ENCODE data around the gene CDC14A.
A peak's percentile ranks its signal among the peaks of the same experiment; 100 is the strongest.
"Not testable (repeated sequence)": the region's sequence is repeated elsewhere in the genome, so short reads cannot be mapped to it uniquely, and the experiment has no call there.

The CDC14A gene

DNA sequence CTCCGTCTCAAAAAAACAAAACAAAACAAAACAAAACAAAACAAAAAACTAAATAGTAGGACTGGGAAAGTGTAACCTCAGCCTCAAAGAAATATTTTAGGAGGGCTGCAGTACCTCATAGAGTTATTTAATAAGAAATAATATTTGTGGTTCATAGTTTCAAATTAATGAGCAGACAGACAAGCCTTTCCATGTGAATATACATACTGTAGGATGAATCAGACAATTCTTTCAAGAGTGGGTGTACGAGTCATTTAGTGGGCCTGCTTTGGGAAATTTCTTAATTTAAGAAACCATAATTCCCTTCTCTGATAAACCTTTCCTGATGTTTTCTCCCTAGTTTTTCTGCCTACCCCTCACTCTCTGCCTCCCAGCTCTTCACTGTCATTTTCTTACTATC is 52.5 kb downstream of the CDC14A start:
- DNase-seq (ENCODE audit: low read depth in 2 of 2) = no peak

DNA sequence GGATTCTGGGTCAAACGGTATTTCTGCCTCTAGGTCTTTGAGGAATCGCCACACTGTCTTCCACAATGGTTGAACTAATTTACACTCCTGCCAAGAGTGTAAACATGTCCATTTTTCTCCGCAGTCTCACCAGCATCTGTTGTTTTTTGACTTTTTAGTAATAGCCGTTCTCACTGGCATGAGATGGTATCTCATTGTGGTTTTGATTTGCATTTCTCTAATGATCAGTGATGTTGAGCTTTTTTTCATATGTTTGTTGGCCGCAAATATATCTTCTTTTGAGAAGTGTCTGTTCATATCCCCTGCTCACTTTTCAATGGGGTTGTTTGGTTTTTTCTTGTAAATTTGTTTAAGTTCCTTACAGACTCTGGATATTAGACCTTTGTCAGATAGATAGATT is 53.6 kb downstream of the CDC14A start:
- DNase-seq (ENCODE audit: low read depth in 2 of 2) = not testable (repeated sequence)

DNA sequence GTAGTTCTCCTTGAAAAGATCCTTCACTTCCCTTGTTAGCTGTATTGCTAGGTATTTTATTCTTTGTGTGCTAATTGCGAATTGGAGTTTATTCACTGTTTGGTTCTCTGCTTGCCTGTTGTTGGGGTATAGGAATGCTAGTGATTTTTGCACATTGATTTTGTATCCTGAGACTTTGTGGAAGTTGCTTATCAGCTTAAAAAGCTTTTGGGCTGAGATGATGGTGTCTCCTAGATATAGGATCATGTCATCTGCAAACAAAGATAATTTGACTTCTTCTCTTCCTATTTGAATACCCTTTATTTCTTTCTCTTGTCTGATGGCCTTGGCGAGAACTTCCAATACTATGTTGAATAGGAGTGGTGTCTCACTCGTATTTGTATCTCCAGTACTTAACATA is 55.1 kb downstream of the CDC14A start:
- not testable (repeated sequence) for DNase-seq (ENCODE audit: low read depth in 2 of 2)

DNA sequence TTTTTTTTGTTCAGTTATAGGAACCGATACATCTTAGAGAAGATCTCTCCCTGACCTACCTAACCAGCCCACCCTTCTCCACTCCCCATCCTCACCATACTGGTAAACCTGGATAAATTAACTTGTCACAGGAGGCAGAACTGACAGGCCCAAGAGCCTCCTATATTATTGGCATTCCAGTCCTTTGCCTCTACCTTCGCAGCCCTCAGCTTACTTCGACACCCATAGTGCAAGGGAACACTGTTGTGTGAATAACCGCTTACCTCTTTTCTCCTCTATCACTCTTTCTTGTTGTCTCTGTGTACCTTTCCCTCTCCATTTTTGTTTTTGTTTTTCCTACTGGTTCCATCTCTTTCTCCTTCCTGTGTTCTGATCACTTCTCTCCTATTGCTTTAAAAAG is 58.7 kb downstream of the CDC14A start:
- no peak for DNase-seq (ENCODE audit: low read depth in 2 of 2)

DNA sequence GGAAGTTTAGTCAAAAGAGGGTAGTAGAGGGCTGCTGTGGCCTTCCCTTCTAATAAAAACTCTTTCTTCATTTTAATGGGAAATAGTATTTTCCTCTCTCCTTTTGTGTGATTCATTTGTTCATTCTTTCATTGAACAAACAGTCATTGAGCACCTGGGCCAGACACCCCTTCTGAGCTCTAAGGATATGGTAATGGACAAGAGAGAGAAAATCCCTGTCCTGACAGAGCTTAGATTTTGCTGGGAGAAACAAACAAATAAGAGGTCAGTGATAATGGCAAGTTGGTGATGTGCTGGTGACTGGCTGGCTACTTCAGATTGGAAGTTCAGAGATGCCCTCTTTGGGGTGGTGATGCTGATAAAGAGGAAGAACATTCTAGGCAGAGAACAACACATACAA is 59.3 kb downstream of the CDC14A start:
- no peak for DNase-seq (ENCODE audit: low read depth in 2 of 2)

DNA sequence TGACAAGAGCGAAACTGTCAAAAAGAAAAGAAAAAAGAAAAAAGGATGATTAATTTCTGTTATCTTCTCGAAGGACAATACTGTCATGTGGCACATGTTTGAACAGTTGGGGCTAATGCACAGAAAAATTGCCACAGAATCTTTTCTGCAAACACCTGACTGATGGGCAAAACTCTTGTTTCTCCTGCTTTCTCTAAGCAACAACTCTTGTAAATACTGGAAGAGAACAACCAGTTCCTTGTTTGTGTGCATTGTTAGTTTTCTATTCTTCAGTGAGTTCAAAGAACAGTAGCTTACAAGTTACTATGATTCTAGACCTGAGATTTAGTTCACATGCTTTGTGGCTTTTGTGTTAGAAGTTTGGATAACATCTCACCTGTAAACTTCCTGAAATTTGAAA is 60.7 kb downstream of the CDC14A start:
- DNase-seq (ENCODE audit: low read depth in 2 of 2) = no peak

DNA sequence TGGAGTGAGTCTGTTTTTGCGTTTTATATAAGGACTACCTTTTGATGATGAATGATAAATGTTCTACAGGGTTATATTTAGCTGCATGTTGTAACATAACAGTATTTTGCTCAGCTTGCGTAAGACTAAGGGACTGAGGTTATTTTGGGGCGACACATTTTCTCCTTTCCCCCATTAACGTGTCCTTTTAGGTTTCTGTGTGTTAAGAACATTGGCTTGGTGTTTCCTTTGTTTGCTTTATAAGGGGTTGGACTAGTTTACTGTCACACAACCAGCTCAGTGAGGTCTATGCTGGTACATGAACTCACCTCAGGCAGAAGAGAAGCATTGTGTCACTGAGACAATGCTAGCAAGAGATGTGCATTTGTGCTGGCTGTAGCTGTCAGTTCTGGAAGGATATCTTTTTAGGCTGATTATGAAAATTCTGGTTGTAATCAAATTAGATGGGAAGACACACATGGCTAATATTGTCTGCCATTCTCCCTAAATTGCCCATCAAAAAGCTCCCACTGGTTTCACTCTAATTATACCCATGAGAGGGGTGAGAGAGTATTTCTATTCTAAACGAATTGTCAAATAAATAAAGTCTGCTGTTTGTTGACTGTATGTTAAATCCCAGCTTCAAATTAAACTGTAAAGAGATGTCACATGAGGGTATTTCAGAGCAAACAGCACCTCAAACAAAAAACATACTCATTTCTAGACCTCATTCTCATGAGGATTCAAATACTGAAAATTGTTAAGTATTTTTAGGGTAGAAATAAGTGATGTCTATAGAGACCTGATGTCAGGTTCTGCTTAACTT is 62.6 kb downstream of the CDC14A start:
- no peak for DNase-seq (ENCODE audit: low read depth in 2 of 2)

DNA sequence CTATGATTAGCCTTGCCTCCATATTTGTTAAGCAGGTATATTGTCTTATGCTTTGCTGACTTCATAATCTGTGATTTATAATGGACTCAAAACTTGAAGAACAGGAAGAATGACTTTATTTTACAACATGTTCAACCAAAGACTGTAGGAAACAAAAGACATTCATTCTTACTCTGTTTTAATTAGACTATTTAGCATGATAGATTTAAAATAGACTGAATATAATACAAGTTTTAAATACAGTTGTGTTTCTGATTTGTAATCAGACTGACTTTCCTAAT is 63.1 kb downstream of the CDC14A start:
- no peak for DNase-seq (ENCODE audit: low read depth in 2 of 2)

DNA sequence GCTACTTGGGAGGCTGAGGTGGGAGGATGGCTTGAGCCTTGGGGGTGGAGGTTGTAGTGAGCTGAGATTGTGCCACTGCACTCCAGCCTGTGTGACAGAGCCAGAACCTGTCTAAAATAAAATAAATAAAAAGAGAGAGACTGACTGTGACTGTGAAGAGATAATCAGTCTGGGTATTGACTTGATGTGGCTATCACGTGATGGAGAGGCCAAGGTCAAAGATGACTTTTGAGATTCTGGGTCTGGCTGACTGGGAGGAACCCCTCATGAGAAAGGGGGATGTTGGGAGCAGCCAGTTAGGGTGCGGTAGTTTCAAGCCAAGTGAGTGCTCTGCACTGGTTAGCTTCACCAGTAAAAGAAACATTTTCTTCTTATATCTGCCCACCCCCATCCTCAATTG is 66.8 kb downstream of the CDC14A start:
- no peak for DNase-seq (ENCODE audit: low read depth in 2 of 2)

DNA sequence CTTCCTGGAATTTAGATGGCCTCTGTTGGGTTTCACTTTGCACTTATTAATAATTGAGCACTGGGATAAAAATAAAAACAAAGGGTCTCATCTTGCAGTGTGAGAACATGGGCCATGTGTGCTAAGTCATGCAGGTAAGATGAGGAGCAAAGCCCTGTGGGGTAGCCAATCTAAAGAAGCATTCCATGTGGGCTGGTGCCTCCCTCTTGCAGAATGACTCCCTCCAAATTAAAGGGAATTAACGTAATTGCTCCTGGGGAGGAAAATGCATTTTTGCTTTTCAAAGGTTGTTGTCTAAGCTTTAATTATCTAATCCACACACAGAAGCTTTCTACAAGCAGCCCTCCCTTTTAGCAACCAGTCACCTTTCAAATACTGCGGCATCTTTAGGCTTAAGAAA is 69.8 kb downstream of the CDC14A start:
- no peak for DNase-seq (ENCODE audit: low read depth in 2 of 2)

DNA sequence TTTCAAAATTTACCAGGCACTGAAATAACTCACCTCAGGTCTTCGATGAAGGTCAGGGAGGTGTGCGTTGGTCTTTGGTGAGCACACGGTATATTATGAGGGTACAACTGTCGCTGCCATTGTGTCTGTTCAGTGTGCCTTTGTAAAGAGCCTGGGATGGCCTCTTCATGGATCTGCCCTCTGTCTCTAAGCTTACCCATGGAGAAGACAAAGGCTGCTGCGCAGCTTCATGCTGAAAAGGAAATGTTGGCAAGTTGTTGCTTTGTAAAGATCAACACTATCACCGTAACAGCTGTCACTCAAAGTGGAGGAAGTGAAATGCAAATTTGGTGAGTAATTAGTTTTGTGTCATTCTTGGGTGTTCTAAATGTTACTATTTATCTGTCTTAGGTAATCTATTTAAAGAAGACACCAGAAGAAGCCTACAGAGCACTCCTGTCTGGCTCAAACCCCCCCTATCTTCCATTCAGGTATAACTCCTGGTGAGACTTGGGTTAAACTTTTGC is 71.6 kb downstream of the CDC14A start:
- no peak for DNase-seq (ENCODE audit: low read depth in 2 of 2)

DNA sequence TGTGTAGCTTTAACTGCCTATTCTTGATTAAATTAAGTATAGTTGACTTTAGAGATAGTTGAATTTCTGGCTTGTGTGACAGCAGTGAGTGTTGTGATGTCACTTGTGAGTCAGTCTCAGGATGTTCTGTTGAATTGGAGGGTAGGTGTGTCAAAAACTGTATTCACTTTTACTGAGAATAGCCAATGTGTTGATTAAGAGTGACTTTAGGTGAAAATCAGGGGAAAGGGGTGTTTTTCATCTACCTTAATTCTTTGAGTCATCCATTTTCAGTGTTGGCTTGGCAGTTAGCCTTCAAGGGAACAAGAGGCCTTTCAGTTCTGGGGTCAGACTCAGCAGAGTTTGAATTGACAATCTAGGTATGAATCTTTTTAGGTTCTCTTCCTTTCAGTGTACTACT is 75.9 kb downstream of the CDC14A start:
- no peak for DNase-seq (ENCODE audit: low read depth in 2 of 2)

DNA sequence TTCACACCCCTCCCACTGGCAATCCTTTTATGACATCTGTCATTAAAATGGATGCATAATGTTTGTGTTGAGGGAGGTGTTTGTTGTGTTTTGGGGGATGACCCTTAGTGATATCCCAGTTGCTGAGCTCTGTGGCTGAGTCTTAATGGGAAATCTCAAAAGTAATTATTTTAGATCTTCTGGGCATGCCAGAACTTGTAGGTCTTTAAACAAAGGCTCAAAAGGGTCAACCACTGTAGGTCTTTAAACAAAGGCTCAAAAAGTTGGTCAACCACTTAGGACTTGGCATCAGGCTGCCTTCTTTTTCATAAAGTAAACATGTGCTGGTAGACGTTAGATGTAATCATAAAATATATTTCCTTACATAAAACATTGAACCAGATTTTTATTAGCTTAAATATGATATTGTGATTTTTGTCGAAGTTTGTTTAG is 78.0 kb downstream of the CDC14A start:
- no peak for DNase-seq (ENCODE audit: low read depth in 2 of 2)

DNA sequence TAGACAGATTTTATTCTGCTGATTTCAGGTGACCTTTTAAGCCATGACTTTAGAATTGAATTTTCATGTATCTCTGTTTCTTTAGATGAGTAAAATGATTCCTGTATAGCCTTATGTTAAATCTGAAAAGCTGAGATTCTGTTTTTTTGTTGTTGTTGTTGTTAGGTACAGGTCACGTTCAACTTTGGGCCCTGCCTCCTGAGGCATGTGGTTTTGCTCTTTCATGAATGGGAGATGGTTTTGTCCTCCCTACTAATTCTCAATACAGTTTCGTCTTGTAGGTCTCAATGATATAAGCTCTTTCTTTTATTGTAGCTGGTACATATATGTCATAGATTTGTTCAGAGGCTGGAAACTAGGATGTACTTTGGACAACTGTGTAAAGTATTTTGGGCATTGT is 79.6 kb downstream of the CDC14A start:
- no peak for DNase-seq (ENCODE audit: low read depth in 2 of 2)

DNA sequence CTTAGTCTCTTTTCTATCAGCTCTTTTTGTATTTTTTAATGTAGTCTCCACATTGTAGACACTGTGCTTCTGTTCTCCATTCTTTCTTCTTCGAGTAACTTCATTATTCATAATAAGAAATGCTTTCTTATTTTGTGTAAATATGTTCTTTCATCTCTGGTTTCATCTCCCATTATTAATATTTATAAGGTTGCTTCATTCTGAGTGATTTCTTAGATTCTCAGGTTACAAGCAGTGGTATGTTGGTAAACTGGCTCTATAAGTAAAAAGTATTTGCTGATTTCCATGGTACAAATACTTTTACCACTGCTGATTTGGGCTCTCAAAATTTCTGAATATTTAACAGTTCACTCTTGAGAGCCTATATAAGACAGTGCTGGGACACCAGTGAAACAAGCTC is 81.3 kb downstream of the CDC14A start:
- no peak for DNase-seq (ENCODE audit: low read depth in 2 of 2)

DNA sequence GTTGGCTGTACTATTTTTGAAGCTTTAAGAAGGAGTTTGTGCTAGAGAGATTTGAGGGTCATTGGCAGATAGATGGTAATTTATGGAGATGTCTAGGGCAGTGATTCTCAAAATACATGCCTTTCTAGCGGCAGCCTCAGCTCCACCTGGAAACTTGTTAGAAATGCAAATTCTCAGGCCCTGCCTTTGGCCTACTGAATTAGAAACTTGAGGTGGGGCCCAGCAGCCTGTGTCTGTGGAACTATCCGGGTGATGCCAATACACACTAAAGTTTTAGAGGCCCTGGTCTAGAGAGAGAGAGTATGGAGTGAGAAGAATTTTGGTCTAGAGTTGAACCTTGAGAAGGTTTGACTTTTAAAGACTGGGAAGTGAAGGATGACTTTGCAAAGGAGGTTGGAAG is 82.5 kb downstream of the CDC14A start:
- DNase-seq (ENCODE audit: low read depth in 2 of 2) = no peak

DNA sequence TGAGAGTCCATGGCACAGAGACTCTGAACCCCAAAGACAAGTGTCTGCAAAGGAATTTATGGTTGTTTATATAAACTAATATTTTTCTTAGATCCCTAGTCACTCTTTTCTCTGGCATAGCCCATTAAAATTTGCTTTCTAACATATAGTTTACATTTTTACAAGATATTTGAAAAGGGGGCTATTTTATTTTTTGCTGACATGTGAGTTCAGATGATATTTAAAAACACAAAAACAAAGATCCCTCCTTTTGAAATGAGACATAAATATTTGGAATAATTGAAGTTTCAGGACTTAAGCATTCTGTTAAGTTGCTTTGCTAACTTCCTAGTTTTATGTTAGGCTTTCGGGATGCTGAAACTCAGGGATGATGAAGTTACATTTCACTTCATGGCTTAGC is 86.1 kb downstream of the CDC14A start:
- no peak for DNase-seq (ENCODE audit: low read depth in 2 of 2)

DNA sequence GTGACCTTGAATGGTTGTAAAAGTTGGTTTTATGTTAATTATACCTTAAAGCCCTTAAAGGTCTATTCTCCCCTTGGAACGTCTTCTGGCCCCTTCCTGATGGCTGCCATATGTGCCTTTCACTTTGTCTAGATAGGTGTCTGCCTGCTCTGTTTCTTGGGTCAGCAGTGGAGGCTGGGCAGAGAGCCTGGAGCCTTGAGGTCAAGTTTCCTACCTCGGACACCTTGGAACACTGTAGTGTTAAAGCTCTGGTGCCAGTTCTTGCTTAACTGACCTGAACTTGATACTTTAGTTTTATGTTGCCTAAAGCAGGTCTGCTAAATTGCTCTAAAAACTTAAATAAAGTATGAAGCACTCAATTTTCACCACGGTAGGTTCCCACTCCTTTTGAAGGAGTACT is 86.5 kb downstream of the CDC14A start:
- no peak for DNase-seq (ENCODE audit: low read depth in 2 of 2)

DNA sequence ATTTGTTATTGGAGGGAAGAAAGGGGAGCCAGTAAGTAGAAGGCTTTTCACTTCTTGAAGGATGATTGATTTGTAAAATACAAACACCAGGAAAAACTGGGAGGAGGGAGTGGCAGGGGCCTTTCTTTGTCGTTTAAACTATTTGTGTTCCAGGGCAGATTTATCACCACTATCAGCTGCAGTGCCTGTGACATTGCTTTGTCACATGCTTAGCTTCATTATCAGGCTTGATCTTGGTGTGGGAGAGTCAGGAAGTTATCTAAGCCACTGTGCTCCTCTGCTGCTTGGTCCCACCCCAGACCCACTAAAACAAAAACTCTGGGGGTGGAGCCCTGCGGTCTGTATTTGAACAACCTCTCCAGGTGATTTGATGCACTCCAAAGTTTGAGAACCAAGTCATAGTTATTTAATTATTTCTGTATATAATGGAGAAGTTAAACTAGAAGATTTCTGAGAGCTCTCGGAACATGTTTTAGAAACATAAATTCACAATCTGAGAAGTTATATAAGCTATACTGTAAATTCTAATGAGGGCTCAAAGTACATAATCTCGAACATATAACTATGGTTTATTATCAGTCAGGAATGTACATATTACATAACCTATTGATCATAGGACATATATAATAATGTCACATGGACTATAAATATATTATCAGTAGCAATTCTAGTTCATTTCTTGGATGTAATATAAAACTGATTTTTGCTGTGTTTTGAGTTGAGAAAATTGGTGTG is 87.9 kb downstream of the CDC14A start:
- peak; percentile 39 to 61 for DNase-seq (ENCODE audit: low read depth in 2 of 2)

DNA sequence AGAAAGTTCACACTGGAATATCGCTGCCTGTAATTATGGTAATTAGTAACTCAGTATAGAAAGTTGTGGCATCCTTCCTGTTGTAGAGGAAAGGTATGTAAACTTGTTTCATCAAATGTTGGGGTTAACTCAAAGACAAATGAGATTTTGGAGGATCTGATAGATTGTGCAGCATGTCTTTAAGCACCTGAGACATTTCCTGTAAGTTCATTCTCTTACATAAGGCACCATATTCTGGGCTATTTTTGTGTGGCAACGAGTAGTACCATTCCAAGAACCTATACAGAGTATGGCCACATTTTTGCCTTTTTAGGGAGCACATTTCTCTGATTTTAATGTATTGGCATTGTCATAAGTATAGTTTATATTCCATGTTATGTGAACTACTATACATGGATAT is 88.8 kb downstream of the CDC14A start:
- DNase-seq (ENCODE audit: low read depth in 2 of 2) = no peak

DNA sequence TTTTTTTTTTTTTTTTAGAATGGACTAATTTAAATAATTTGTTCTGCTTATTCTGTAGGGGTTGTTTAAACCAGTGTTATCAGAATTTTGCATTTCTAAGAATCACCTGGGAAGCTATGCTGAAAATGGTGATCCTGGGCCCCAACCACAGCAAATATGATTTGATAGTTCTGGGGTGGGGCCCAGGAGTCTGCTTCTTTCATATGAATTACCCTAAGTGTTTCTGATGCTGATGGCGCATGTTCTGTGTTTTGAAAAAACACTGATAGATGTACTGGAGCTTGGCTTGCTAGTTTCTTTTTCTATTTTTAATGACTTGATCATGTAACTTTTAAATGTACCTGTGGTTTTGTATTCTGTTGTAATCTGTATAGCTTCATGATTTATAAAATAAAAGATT is 89.3 kb downstream of the CDC14A start:
- no peak for DNase-seq (ENCODE audit: low read depth in 2 of 2)

DNA sequence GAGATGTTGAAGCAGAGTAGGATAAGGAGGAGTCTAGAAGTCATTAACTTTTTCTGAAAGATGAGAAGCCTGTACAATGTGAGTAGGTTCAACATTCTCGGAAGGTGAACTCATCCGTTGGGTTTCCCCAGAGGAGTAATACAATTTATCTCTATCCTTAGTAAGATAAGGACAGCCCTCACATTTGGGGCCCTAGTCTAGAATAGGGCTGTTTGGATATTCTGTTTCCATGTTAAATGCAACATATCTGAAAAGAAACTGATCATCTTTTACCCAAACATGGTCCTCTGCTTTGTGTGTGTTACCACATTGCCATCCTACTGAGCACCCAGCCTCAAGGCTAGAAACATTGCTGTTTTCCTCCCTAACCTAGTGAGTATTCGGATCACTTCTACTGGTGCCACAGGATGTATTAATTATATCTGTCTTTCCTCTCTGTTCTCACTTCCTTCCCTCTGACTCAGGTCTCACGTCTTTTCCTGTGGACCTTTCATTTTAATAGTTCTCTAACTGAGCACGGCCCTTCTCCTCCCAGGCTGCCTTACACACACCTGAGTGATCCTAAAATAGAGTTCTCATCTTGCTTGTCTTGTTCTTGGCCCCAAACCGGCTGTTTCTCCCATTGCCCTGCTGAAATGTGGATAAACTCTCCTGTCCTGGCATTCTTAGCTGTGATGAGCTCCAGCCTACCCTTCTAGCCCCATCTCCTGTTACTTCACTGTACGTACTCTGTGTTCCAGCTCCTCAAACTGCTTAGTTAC is 91.7 kb downstream of the CDC14A start:
- DNase-seq (ENCODE audit: low read depth in 2 of 2) = no peak

DNA sequence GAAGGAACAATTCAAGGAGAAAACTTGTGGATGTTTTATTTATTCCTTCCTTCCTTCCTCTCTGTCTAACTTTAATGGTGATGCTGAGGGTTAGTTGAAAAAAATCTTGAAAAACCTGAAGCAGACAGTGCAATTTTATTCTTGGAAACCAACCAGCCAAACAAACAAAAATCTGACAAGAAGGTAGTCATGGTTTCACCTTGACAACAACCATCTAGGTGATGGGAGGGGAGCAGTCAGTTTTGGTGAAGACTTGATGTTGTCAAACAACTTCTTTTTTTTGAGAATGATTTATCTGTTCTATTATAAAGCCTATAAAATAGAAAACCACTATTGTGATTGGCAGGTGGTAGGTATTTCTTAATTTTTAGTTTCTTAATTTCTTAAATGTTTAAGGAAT is 93.3 kb downstream of the CDC14A start:
- DNase-seq (ENCODE audit: low read depth in 2 of 2) = no peak

Data from stimulated activated CD4-positive, alpha-beta T cell treated with anti-CD3 and anti-CD28 coated beads, Interleukin-12 subunit alpha, Interleukin-12 subunit beta, amount 100 ng/mL, for 24 hours (primary cell).